ENCODE measurements around the gene CYP24A1. TPM values are rescaled to one million over a fixed set of nuclear protein-coding genes. Genes with fewer than 3 reads are reported as not detected.

Gene CYP24A1
- total and polyA plus RNA-seq, 2 of the 13 experiments (the other 11 are each of a cell fraction or from before 2014, with no cell fraction given): 9.4 to 32.7 TPM

- TF ChIP-seq ZNF121 (CRISPR knock-in tag; IDR thresholded peaks at IDR 0.05) (0 out of 2 replicates have a peak, but pooled peaks have one; percentile 30), PAX8 (CRISPR knock-in tag; IDR thresholded peaks at IDR 0.05; ENCODE audit: borderline replicate concordance) (peak; percentile 88; the same call in 1 of the 2 replicates), ZNF773 (CRISPR knock-in tag; IDR thresholded peaks at IDR 0.05; ENCODE audit: borderline replicate concordance) (0 out of 2 replicates have a peak, but pooled peaks have one; percentile 13), ZNF253 (CRISPR knock-in tag; IDR thresholded peaks at IDR 0.05; ENCODE audit: borderline replicate concordance) (no peak), ZNF367 (CRISPR knock-in tag; IDR thresholded peaks at IDR 0.05; ENCODE audit: borderline replicate concordance) (no peak), DBP (CRISPR knock-in tag; IDR thresholded peaks at IDR 0.05; ENCODE audit: not compliant biosample characterization) (peak; percentile 22), ZNF256 (CRISPR knock-in tag; conservative IDR thresholded peaks at IDR 0.05) (0 out of 2 replicates have a peak, but pooled peaks have one; percentile 31), ZBTB7A (CRISPR knock-in tag; IDR thresholded peaks at IDR 0.05) (no peak), KLF9 (CRISPR knock-in tag; IDR thresholded peaks at IDR 0.05; ENCODE audit: low read depth) (0 out of 2 replicates have a peak, but pooled peaks have one; percentile 56), ZNF709 (CRISPR knock-in tag; IDR thresholded peaks at IDR 0.05) (peak; percentile 58; the same call in 1 of the 2 replicates), KDM4B (CRISPR knock-in tag; IDR thresholded peaks at IDR 0.05) (peak; percentile 94; the same call in 1 of the 2 replicates), GMEB1 (CRISPR knock-in tag; IDR thresholded peaks at IDR 0.05; ENCODE audit: borderline replicate concordance) (peak; percentile 56; the same call in 1 of the 2 replicates), ZNF124 (CRISPR knock-in tag; IDR thresholded peaks at IDR 0.05) (peak; percentile 85; the same call in 1 of the 2 replicates), SMARCC2 (IDR thresholded peaks at IDR 0.05) (no peak; the same call in 1 of the 2 replicates), FOXJ3 (CRISPR knock-in tag; IDR thresholded peaks at IDR 0.05; ENCODE audit: borderline replicate concordance) (peak; percentile 95), POLR2AphosphoS2 (IDR thresholded peaks at IDR 0.05; ENCODE audit: low read depth, low read length) (no peak), GMEB2 (CRISPR knock-in tag; IDR thresholded peaks at IDR 0.05; ENCODE audit: low read depth) (no peak), KAT2B (IDR thresholded peaks at IDR 0.05; ENCODE audit: borderline replicate concordance, low read depth, low read length) (no peak), MIXL1 (CRISPR knock-in tag; IDR thresholded peaks at IDR 0.05) (peak; percentile 90), TBL1XR1 (IDR thresholded peaks at IDR 0.05; ENCODE audit: borderline replicate concordance, low read length, partially characterized antibody) (peak; percentile 99), ZNF350 (CRISPR knock-in tag; IDR thresholded peaks at IDR 0.05; ENCODE audit: borderline replicate concordance, low read depth) (peak; percentile 90), NFYB (CRISPR knock-in tag; IDR thresholded peaks at IDR 0.05) (peak; percentile 38), PHB2 (IDR thresholded peaks at IDR 0.05; ENCODE audit: partially characterized antibody) (no peak), ZBTB37 (CRISPR knock-in tag; IDR thresholded peaks at IDR 0.05) (no peak), ZSCAN31 (CRISPR knock-in tag; IDR thresholded peaks at IDR 0.05; ENCODE audit: low read depth) (peak; percentile 86)
Measured at GRCh38 chr20:54194724-54195438, 21.1 kb upstream of the CYP24A1 start (continued).
